OCI-LY7 (cell line): ENCODE results near the gene CBX2. TPM values are rescaled to one million over a fixed set of nuclear protein-coding genes. Genes with fewer than 3 reads are reported as not detected.

Experiments
- BruUV-seq: library from RNA; stranded (reverse); fragments of 400-500 nt; replicated peaks from 2 replicates; lab custom pipeline; 2021; lab: Mats Ljungman, UMichigan
- CTCF ChIA-PET: fragments of 300-600 bp; sonication (Branson Sonifier 250); formaldehyde crosslinking; loops from one replicate; lab custom pipeline; 2022; ENCODE audit warnings: antibody characterized with exemption; ENCODE audit not compliant: unreplicated experiment; lab: Charles Lee
- POLR2A ChIA-PET: fragments of 300-600 bp; sonication (Branson Sonifier 250); formaldehyde crosslinking; loops from one replicate; lab custom pipeline; 2022; ENCODE audit warnings: antibody characterized with exemption; lab: Charles Lee
- DNase-seq: peaks from one replicate; pipeline ENCODE4 v3.0.0-alpha.2; 2015; ENCODE audit warnings: low spot score
- H2AFZ ChIP-seq: fragments of 200-600 bp; sonication (generic), shearing (Covaris generic); 2 replicates; pipeline ENCODE4 v1.6.1; 2014; ENCODE audit warnings: mild to moderate bottlenecking, antibody characterized with exemption, low read length, moderate library complexity
- H3K27ac ChIP-seq: fragments of 200-600 bp; sonication (generic); 2 replicates; pipeline ENCODE4 v1.5.1; 2014; ENCODE audit warnings: mixed run types, low read depth, mild to moderate bottlenecking, moderate library complexity, low read length, inconsistent platforms; ENCODE audit not compliant: poor library complexity, severe bottlenecking
- H3K36me3 ChIP-seq: fragments of 200-600 bp; sonication (generic); 2 replicates; pipeline ENCODE4 v1.6.1; 2014; ENCODE audit warnings: mild to moderate bottlenecking, antibody characterized with exemption, low read length, moderate library complexity, mixed read lengths; ENCODE audit not compliant: insufficient read depth
- H3K4me1 ChIP-seq: fragments of 200-600 bp; sonication (generic); 2 replicates; pipeline ENCODE4 v1.5.1; 2014; ENCODE audit warnings: mild to moderate bottlenecking, low read length; ENCODE audit not compliant: insufficient read depth, poor library complexity, severe bottlenecking
- H3K4me2 ChIP-seq: fragments of 200-600 bp; sonication (generic); 2 replicates; pipeline ENCODE4 v1.6.1; 2014; ENCODE audit warnings: mild to moderate bottlenecking, low read length
- H3K4me3 ChIP-seq: fragments of 200-600 bp; sonication (generic); 2 replicates; pipeline ENCODE4 v1.5.1; 2014; ENCODE audit warnings: mild to moderate bottlenecking, low read depth, low read length; ENCODE audit not compliant: poor library complexity, severe bottlenecking
- H3K79me2 ChIP-seq: fragments of 200-600 bp; sonication (generic); 2 replicates; pipeline ENCODE4 v1.6.1; 2016; ENCODE audit warnings: low read depth, mild to moderate bottlenecking, low read length, moderate library complexity, mixed read lengths; ENCODE audit not compliant: insufficient read depth
- H3K9me2 ChIP-seq: fragments of 200-600 bp; sonication (generic); 2 replicates; pipeline ENCODE4 v1.6.1; 2016; ENCODE audit warnings: mild to moderate bottlenecking, low read length, mixed read lengths; ENCODE audit not compliant: insufficient read depth
- H3K9me3 ChIP-seq: fragments of 200-600 bp; sonication (generic); 2 replicates; pipeline ENCODE4 v1.6.1; 2014; ENCODE audit warnings: mild to moderate bottlenecking, mixed run types, low read length, mixed read lengths
- H4K20me1 ChIP-seq: fragments of 200-600 bp; sonication (generic); 2 replicates; pipeline ENCODE4 v1.6.1; 2014; ENCODE audit warnings: mild to moderate bottlenecking, antibody characterized with exemption, low read length, moderate library complexity, mixed read lengths; ENCODE audit not compliant: insufficient read depth
- EZH2phosphoT487 ChIP-seq: fragments of 200-600 bp; sonication (generic); IDR thresholded peaks from 2 replicates; pipeline ENCODE4 v1.6.1; 2018; ENCODE audit warnings: low read depth, borderline replicate concordance, mild to moderate bottlenecking, mixed run types, antibody characterized with exemption, low read length, moderate library complexity, mixed read lengths
- intact Hi-C: fragments of 100-400 bp; cut with micrococcal nuclease; formaldehyde crosslinking; loops from one replicate; pipeline ENCODE4 v1.10.0; 2022; ENCODE audit not compliant: unreplicated experiment
- total RNA-seq, 2 experiments: library from RNA; depleted of rRNA in 1 of 2; stranded (reverse); fragments of >200 nt in 1 of 2; shearing (Covaris generic) in 1 of 2; gene quantifications; 2 replicates each; pipeline ENCODE4 v1.2.3, GENCODE V29; 2014 to 2022
- TF ChIP-seq, protein P1 (sequence below): fragments of 200-600 bp; sonication (generic); conservative IDR thresholded peaks from 2 replicates; pipeline ENCODE4 v1.5.1; 2014; ENCODE audit warnings: mild to moderate bottlenecking, antibody characterized with exemption, low read length, moderate library complexity, mixed read lengths

The CBX2 gene
- total RNA-seq, 2 experiments from 2014 or later, result 27.9 to 29.9 TPM

GRCh38 chr17:79836972-79837887, 59.3 kb downstream of the CBX2 start:
- Histone ChIP-seq H3K79me2 (peaks cover 37% of the 10 kb centered on the region), H3K36me3 (peaks cover 59% of the 10 kb centered on the region), H3K9me2 (no peaks in the 10 kb centered on the region), H3K4me2 (peak overlapping the region; percentile 91), H4K20me1 (peaks cover 13% of the 10 kb centered on the region; the same call in 1 of the 2 replicates), H2AFZ (no peak overlapping the region), H3K4me1 (peaks cover 25% of the 10 kb centered on the region), H3K27ac (peak overlapping the region; percentile 91), H3K4me3 (peak overlapping the region; percentile 84), H3K9me3 (no peaks in the 10 kb centered on the region)
- intact Hi-C loops, result loop anchor here (1.0 to 5.0 kb wide), 2 partner anchors 40 to 155 kb away; partner anchors contain the start of gene CBX8
- ChIA-PET CTCF (interaction anchor here (0.5 to 2.3 kb wide), 7 partner anchors 13 to 824 kb away, joined by 3 to 14 read pairs (median 8); no protein-coding TSS in a partner anchor), POLR2A (interaction anchor here (0.6 to 2.3 kb wide), 6 partner anchors 9 to 185 kb away, joined by 3 to 20 read pairs (median 4); partner anchors contain the start of gene CBX8)
- TF ChIP-seq, protein P1, sequence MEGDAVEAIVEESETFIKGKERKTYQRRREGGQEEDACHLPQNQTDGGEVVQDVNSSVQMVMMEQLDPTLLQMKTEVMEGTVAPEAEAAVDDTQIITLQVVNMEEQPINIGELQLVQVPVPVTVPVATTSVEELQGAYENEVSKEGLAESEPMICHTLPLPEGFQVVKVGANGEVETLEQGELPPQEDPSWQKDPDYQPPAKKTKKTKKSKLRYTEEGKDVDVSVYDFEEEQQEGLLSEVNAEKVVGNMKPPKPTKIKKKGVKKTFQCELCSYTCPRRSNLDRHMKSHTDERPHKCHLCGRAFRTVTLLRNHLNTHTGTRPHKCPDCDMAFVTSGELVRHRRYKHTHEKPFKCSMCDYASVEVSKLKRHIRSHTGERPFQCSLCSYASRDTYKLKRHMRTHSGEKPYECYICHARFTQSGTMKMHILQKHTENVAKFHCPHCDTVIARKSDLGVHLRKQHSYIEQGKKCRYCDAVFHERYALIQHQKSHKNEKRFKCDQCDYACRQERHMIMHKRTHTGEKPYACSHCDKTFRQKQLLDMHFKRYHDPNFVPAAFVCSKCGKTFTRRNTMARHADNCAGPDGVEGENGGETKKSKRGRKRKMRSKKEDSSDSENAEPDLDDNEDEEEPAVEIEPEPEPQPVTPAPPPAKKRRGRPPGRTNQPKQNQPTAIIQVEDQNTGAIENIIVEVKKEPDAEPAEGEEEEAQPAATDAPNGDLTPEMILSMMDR, result 0 out of 2 replicates have a peak, but pooled peaks have one; percentile 32
- no peak for TF ChIP-seq EZH2phosphoT487
- DNase-seq, result peak; percentile 97
- no TSS peak for BruUV-seq

Other genes starting within 250 kb of the CBX2 start
- not detected in 2 replicates for gene RBFOX3, start 167.1 kb upstream of the CBX2 start, total RNA-seq (2014; rRNA removed; shearing (Covaris generic))
- gene RBFOX3, start 167.1 kb upstream of the CBX2 start, total RNA-seq (2022), result not detected in 2 replicates
- gene ENPP7, start 47.2 kb upstream of the CBX2 start, total RNA-seq (2014; rRNA removed; shearing (Covaris generic)), result 0.28 and 0.93 TPM in 2 replicates
- 0.42 and 0.53 TPM in 2 replicates for gene ENPP7, start 47.2 kb upstream of the CBX2 start, total RNA-seq (2022)
- 7.5 and 11.7 TPM in 2 replicates for gene CBX8, start 18.9 kb downstream of the CBX2 start, total RNA-seq (2014; rRNA removed; shearing (Covaris generic))
- gene CBX8, start 18.9 kb downstream of the CBX2 start, total RNA-seq (2022), result 13.9 and 16.3 TPM in 2 replicates
- 98.9 and 109 TPM in 2 replicates for gene CBX4, start 61.3 kb downstream of the CBX2 start, total RNA-seq (2014; rRNA removed; shearing (Covaris generic))
- 110 and 121 TPM in 2 replicates for gene CBX4, start 61.3 kb downstream of the CBX2 start, total RNA-seq (2022)